ENCODE results near the gene EOMES.
A peak's percentile ranks its signal among the peaks of the same experiment; 100 is the strongest.

EOMES gene

DNA sequence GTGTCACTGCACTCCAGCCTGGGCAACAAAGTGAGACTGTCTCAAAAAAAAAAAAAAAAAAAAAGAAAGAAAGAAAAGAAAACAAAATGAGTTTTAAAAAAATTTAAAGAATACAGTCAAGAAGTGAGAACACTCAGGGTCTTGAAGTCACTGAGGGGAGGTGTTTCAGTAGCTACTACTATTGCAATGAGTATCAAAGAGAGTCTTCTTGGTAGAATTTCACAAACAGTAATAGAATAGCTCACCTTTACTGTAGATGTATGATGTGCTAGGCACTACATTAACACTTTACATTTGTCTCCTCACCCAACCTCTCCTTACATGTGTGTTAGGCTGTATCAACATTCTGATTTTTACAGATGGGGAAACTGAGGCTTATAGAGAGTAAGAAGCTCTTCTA lies 43.9 kb downstream of the EOMES start:
- no peak for DNase-seq

DNA sequence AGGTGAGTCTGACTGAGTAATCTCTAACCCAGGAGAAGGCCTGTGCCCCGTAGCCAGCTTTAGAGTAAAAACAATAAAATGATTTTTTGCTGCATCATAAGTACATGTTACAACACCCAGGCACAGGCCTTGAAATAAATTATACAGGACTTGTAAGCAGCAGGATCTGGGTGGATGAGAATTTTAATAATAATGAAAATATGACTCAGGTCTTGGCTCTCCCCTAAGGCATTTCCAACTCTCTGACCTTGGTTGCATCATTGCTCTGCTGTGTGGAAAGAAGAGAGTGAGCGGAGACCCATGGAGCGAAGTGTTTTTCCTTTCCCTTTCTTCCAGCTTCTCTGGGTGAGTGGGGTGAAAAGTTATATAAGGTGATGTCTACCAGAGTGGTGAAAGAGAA lies 44.6 kb downstream of the EOMES start:
- no peak for DNase-seq

DNA sequence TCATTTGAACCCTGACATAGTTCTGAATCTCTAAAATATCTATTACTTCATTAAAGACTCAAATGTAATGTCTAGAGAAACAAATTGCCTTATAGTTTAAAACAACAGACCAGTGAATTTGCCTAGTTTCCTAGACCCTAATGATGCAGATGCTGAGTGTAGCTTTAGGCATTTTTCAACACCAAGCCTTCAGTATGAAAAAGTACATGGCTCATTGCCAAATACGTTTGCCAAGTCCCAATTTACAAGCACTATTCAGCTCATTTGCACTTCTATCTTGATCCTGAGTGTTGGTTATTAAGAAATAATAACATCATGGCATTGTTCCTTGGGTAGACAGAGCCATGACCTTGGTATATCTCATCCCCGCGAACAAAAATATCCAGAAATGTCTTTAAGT lies 46.8 kb downstream of the EOMES start:
- DNase-seq = no peak

DNA sequence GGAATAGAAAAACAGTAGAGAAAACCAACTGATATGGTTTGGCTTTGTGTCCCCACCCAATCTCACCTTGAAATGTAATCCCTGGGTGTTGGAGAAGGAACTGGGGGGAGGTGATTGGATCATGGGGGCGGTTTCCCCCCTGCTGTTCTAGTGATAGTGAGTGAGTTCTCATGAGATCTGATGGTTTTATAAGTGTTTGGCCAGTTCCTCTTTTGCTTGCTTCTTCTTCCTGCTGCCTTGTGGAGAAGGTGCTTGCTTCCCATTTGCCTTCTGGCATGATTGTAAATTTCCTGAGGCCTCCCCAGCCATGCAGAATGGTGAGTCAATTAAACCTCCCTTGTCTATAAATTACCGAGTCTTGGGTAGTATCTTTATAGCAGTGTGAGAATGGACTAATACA lies 48.4 kb downstream of the EOMES start:
- DNase-seq = peak; percentile 53

DNA sequence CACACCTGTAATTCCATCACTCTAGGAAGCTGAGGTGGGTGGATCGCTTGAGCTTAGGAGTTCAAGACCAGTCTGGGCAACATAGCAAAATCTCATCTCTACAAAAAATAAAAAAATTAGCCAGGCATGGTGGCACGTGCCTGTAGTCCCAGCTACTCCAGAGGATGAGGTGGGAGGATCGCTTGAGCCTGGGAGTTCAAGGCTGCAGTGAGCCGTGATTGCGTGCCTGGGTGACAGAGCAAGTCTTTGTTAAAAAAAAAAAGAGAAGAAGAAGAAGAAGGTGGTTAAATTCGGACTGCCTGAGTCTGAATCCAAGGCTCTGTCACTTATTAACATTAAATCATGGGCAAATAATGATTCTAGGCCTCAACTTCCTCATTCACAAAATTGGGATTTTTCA lies 51.0 kb downstream of the EOMES start:
- no peak for DNase-seq

DNA sequence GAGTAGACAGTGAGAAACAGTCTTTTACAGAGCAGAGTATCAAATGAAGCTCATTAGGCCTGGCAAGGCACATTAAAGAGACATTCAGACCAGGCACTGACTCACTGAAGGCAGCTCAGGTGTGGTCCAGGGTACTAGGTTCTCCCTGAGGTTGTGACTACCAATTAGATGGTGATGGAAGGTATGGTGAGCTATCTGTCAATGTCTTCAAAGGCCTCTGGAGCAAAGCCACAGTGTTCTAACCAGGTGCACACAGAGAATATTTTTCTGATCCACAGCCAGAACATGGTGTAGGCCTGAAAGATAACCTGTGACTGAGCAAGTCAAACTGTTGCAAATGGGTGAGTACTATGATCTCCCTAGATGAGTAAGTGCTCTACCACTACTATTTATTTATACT lies 51.5 kb downstream of the EOMES start:
- DNase-seq = no peak

DNA sequence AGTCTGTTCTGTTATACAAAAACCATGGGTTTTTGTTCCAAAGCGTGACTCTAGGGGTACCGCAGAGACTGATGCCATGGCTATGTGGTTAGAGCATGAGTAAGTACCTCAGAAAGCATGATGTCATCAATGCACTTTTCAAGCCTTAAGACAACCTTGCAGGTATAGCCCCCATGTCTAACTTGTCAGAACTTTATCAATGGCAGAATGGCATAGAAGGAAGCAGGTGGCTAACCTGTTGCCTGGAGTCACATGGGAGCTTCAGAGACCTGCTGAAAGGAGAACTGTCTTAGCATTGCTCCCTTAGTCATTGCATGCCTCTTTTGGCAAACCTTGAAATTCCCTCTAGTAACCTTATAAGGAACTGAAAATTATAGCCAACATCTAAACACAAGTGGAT lies 52.5 kb downstream of the EOMES start:
- no peak for DNase-seq

DNA sequence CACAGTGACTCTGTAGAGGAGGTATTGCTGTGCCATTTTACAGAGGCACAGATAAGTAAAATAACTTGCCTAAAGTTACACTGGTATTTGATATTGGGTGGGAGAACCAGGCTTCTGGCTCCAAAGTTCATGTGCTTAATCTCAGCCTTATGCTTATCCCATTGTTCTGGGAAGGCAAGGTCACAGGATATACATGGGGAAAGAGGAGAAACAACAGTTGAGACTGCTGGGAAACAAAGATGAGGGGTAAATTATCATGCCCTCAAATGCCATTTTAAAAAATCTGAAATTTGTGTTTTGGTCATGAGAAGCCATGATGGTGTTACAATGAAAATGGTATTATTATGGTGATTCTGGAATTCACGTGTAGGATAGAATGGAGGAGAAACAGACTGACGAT lies 54.4 kb downstream of the EOMES start:
- DNase-seq = no peak

DNA sequence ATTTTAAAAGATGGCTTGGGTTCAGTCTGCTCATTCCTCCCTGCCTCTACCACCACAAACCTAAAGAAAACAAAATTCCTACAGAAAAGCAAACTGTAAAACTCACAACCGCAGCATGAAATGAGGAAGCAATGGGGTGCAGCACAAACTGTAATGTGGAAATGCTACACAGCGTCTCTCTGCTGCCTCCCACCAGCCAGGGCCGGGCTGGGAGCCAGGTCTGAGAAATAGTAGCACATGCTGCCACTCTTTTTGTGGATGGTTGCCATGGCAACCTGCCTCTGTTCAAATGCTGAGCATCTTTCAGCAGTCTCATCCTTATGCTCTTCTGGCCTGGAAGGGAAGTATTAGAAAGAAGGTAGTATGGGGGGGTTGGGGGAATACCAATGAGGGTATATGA lies 55.4 kb downstream of the EOMES start:
- peak; percentile 82 for DNase-seq

DNA sequence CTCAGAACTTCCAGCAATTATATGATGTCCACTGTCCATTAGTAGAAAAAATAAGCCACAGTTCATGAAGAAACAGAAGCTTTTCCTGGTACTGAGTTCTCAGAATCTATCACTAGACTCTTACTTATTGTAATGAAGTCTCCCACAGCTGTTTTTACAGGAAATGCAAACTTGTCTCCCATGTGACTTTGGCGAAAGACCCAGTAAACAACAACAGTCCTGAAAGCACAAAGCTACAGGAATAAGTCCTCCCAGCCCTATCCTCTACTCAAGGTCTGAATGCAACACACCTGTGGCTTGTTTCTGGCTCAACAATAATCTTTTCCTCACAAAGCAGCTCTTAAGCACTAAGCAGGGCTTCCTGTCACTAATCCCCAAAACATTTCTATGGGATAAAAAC lies 55.9 kb downstream of the EOMES start:
- DNase-seq = peak; percentile 60
